Breast epithelium (tissue), 4 donors: ENCODE data around the gene TLL2. TPM values are rescaled to one million over a fixed set of nuclear protein-coding genes. Genes with fewer than 3 reads are reported as not detected.
A peak's percentile ranks its signal among the peaks of the same experiment; 100 is the strongest.

Experiments used
- DNase-seq, 2 donors: peaks; one replicate each; pipeline ENCODE4 v3.0.0-alpha.2; 2019; ENCODE audit warnings: low spot score in 2 of 2
- H3K27ac ChIP-seq, 2 donors: fragments of 200-600 bp; sonication (generic) in 1 of 2; one replicate each; pipeline ENCODE4 v1.5.1; 2016 to 2019; ENCODE audit warnings: mild to moderate bottlenecking in 1 of 2
- H3K27me3 ChIP-seq, 2 donors: fragments of 200-600 bp; sonication (generic) in 1 of 2; one replicate each; pipeline versions ENCODE4 v1.5.1 to v1.6.0; 2017 to 2019; ENCODE audit warnings: control low read depth in 1 of 2, mild to moderate bottlenecking in 1 of 2
- H3K36me3 ChIP-seq: fragments of 200-600 bp; one replicate; pipeline ENCODE4 v1.5.1; 2019
- H3K4me1 ChIP-seq, 2 donors: fragments of 200-600 bp; sonication (generic); one replicate each; pipeline ENCODE4 v1.5.1; 2016 to 2019; ENCODE audit warnings: control low read depth in 1 of 2
- H3K4me3 ChIP-seq, 3 donors: fragments of 200-600 bp; sonication (generic); 1 replicate in 2 of 3; 2 replicates in 1 of 3; pipeline ENCODE4 v1.5.1; 2016 to 2019; ENCODE audit warnings: mild to moderate bottlenecking in 3 of 3, moderate library complexity in 2 of 3
- H3K9me3 ChIP-seq, 2 donors: fragments of 200-600 bp; sonication (generic) in 1 of 2; one replicate each; pipeline ENCODE4 v1.5.1; 2016 to 2019; ENCODE audit warnings: control low read depth in 1 of 2
- POLR2A ChIP-seq: fragments of 450-650 bp; IDR thresholded peaks from one replicate; pipeline ENCODE4 v1.6.1; 2016; ENCODE audit warnings: antibody characterized with exemption, mild to moderate bottlenecking, moderate library complexity
- POLR2AphosphoS5 ChIP-seq, 3 donors: sonication (generic); formaldehyde crosslinking; IDR thresholded peaks; one replicate each; pipeline ENCODE4 v1.6.1; 2017; ENCODE audit warnings: antibody characterized with exemption in 3 of 3
- intact Hi-C: fragments of 100-400 bp; cut with DNase I; formaldehyde crosslinking; loops from one replicate; pipeline ENCODE4 v1.15.1; 2023; ENCODE audit warnings: low total_unique reads
- total RNA-seq, 3 donors: library from RNA; depleted of rRNA; stranded (reverse); fragments of >200 nt; gene quantifications; one replicate each; pipeline ENCODE4 v1.1.0, GENCODE V29; 2016
- TF ChIP-seq, protein P1 (sequence below), 3 donors: fragments of 450-650 bp; IDR thresholded peaks; one replicate each; pipeline ENCODE4 v1.5.1; 2016 to 2017; ENCODE audit warnings: antibody characterized with exemption in 3 of 3, mild to moderate bottlenecking in 3 of 3, moderate library complexity in 3 of 3

Gene TLL2
- total RNA-seq, 3 donors from 2014 or later: under 0.01 TPM; not detected in 2

DNA sequence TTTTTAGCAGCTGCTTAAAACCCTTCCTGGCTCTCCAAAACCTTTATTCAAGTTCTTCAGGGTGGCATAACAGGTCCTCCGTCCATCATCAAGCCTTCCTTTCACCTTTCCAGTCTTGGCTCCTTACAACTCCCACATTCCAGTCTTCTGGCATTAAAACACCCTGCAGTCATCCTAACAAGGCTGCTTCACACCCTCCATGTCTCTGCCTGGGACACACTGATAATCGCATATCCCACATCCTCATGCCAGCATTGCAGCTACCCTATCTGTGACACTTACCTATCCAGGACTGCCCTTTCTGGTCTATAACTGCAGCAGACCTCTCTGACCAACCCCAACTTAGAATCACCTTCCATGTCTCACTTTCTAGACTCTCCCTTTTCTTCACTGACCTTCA lies 2.6 kb upstream of the TLL2 start:
- Histone ChIP-seq H3K4me3 (no peak overlapping the region), H3K27me3 (peaks cover 0 to 6% of the 10 kb centered on the region in 2 donors), H3K36me3 (no peaks in the 10 kb centered on the region), H3K27ac (no peak overlapping the region), H3K9me3 (no peaks in the 10 kb centered on the region), H3K4me1 (peaks cover 0 to 14% of the 10 kb centered on the region in 2 donors)
- no peak for TF ChIP-seq POLR2AphosphoS5 (IDR thresholded peaks at IDR 0.05)
- TF ChIP-seq, protein P1, sequence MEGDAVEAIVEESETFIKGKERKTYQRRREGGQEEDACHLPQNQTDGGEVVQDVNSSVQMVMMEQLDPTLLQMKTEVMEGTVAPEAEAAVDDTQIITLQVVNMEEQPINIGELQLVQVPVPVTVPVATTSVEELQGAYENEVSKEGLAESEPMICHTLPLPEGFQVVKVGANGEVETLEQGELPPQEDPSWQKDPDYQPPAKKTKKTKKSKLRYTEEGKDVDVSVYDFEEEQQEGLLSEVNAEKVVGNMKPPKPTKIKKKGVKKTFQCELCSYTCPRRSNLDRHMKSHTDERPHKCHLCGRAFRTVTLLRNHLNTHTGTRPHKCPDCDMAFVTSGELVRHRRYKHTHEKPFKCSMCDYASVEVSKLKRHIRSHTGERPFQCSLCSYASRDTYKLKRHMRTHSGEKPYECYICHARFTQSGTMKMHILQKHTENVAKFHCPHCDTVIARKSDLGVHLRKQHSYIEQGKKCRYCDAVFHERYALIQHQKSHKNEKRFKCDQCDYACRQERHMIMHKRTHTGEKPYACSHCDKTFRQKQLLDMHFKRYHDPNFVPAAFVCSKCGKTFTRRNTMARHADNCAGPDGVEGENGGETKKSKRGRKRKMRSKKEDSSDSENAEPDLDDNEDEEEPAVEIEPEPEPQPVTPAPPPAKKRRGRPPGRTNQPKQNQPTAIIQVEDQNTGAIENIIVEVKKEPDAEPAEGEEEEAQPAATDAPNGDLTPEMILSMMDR (IDR thresholded peaks at IDR 0.05): no peak
- DNase-seq: no peak
- intact Hi-C loops: no loop called here

DNA sequence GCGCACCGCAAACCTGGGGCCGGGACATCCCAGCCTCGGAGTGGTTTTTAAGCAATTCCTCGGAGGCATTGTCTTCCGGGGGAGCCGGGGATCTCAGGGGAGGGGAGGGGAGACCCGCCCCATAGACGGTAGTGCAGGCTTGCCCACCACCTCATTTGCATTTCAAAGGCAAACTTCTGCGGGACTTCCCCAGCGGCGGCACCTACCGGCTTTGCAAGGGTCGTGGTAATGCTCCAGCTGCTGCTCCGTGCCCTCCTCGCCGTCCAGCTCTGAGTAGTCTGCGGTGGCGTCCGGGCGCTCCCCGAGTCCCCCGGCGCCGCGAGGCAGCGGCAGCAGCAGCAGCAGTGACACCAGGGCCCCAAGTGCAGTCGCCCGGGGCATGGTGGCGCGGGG lies 425 bp downstream of the TLL2 start:
- intact Hi-C loops: loop anchor here (5.0 kb wide), 1 partner anchor 116 kb away; no protein-coding TSS in a partner anchor
- TF ChIP-seq POLR2AphosphoS5 (IDR thresholded peaks at IDR 0.05) (no peak), POLR2A (no peak)
- Histone ChIP-seq H3K36me3 (no peaks in the 10 kb centered on the region), H3K27ac (no peak overlapping the region), H3K9me3 (no peaks in the 10 kb centered on the region), H3K27me3 (peaks cover 0 to 6% of the 10 kb centered on the region in 2 donors), H3K4me1 (peaks cover 0 to 14% of the 10 kb centered on the region in 2 donors), H3K4me3 (peak overlapping the region; percentile 38 to 69 (median 50))
- no peak for DNase-seq

DNA sequence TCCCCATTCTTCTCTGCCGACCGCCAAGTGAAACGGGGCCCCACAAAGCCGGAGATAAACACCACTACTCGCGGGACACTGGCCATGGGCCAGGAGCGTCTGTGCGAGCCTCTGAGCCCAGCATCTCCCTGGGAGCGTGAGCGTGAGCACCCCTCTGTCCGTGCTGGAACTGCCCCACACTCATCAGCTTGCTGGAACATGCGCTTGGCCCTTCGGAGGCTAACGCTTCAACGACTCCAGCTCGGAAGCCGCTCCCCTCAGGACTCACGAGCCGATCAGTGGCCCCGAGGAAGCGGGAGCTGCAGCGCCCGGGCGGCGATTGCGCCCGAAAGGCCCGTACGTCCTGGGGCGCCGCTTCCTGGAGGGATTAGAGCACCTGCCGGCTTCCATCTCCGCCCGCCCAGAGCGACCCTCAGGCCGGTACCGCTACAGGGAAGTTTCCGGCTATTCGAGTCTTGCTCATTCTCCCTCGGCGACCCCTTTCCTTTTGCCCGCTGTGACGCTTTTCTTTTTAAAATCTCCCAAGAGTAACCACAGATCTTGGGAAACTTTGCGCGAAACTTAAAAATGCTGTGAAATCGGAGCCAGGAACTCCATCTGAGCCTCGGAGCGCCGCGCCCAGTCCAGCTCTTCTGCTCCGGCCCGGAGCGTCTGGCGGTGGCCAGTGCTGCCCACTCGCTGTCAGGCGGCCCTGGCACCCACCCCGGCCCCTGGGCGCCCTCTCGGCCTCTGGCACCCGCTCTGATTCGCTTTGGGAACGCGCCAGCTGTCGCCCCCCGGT lies 1.0 kb downstream of the TLL2 start:
- Histone ChIP-seq H3K27me3 (peaks cover 0 to 6% of the 10 kb centered on the region in 2 donors), H3K36me3 (no peaks in the 10 kb centered on the region), H3K4me1 (peaks cover 0 to 14% of the 10 kb centered on the region in 2 donors), H3K4me3 (peak overlapping the region; percentile 38 to 69 (median 50)), H3K9me3 (no peaks in the 10 kb centered on the region), H3K27ac (no peak overlapping the region)
- intact Hi-C loops: loop anchor here (5.0 kb wide), 1 partner anchor 115 kb away; no protein-coding TSS in a partner anchor
- DNase-seq: no peak
- TF ChIP-seq POLR2A (no peak), POLR2AphosphoS5 (IDR thresholded peaks at IDR 0.05) (no peak)
- TF ChIP-seq, protein P1 (IDR thresholded peaks at IDR 0.05): no peak

DNA sequence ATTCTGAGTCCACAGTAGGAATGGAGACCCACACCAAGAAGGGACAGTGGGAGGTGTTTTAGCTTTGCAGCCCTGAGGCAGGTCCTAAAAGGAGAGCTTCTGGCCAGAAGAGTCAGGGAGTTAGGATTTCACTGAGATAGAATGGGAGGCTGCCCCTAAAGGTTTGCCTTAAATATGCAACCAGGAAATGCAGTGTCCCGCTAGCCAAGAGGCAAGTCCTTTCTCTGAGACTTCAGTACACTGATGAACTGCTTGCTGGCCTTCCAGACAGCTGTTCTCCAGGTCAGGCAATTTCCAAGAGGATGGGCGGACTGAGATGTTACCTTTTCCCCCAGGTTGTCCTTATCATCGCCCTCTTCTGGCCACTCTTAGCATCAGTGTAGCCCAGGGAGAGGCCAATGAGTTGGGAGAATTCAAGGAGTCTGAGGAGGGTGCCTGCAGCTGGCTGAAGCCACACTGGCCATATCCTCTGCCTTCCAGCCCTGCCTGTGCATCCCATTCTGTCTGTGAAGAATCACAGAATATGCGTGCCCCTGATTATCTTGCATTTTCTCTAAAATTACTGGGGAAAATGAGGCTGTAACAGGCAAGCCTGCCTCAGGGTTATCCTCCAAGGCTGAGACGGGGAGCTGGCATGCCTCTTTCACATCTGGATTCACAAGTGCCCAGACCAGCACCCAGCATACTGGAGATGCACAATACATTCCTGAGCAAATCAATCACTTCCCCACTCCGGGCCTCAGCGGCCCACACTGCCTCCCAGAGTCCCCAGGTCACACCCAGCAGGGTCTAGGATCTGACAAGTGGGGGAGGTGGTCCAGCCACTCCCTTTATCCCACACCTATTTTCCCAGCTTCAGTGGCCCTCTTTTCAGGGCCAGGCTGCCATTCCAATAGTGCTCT lies 2.4 kb downstream of the TLL2 start:
- peaks cover 0 to 6% of the 10 kb centered on the region in 2 donors for H3K27me3 ChIP-seq
- H3K4me1 ChIP-seq: peaks cover 0 to 14% of the 10 kb centered on the region in 2 donors
- no peaks in the 10 kb centered on the region for H3K36me3 ChIP-seq
- H3K9me3 ChIP-seq: no peaks in the 10 kb centered on the region
- TF ChIP-seq, protein P1 (IDR thresholded peaks at IDR 0.05): peak in 1 of 3 donors; percentile 37
- no peak for TF ChIP-seq POLR2A
- no peak overlapping the region for H3K4me3 ChIP-seq
- intact Hi-C loops: loop anchor here (5.0 kb wide), 1 partner anchor 114 kb away; no protein-coding TSS in a partner anchor
- no peak for DNase-seq
- no peak overlapping the region for H3K27ac ChIP-seq

DNA sequence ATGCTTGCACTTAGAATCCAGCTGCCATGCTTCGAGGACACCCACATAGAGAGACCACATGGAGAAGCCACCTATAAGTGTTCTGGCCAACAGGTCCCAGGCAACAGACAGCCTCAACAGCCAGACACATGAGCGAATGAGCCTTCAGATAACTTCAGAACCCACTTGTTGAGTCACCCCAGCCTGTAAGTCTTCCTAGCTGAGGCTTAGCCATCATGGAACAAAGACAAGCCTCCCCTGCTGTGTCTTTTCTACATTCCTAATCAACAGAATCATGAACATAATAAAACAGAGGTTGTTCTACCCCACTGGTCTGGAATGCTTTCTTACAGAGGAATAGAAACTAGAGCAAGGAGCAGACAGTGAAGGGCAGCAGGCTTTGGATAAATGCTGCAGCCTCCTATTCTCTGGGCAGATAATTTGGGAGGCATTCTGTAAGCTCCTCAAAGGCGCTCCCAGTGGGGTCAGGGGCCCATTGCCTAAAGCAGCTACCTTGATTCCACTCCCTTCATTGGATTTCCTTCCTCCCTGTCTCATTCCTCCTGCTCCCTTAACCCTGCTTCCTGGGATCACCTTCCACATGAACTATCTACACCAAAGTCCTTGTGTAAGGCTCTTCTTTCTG lies 4.6 kb downstream of the TLL2 start:
- no peak overlapping the region for H3K4me3 ChIP-seq
- no peak for DNase-seq
- H3K9me3 ChIP-seq: no peaks in the 10 kb centered on the region
- H3K36me3 ChIP-seq: no peaks in the 10 kb centered on the region
- intact Hi-C loops: no loop called here
- TF ChIP-seq POLR2A: no peak
- TF ChIP-seq, protein P1 (IDR thresholded peaks at IDR 0.05): no peak
- TF ChIP-seq POLR2AphosphoS5 (IDR thresholded peaks at IDR 0.05): no peak
- peaks cover 0 to 10% of the 10 kb centered on the region in 2 donors for H3K4me1 ChIP-seq
- no peak overlapping the region for H3K27ac ChIP-seq
- peaks cover 0 to 6% of the 10 kb centered on the region in 2 donors for H3K27me3 ChIP-seq
